Spleen (tissue), 11 donors: ENCODE measurements around the gene DNAJA3. TPM values are rescaled to one million over a fixed set of nuclear protein-coding genes. Genes with fewer than 3 reads are reported as not detected.

Experiments
- DNase-seq: peaks from one replicate; pipeline ENCODE4 v3.0.0-alpha.2; 2020
- H3K27ac ChIP-seq, 8 donors: fragments of 200-600 bp; sonication (generic) in 7 of 8; 1 replicate in 4 of 8; 2 replicates in 4 of 8; pipeline versions ENCODE4 v1.5.0 to v1.8.0; 2016 to 2021; ENCODE audit warnings: inconsistent platforms in 4 of 8, mild to moderate bottlenecking in 4 of 8, moderate library complexity in 1 of 8
- H3K27me3 ChIP-seq, 7 donors: fragments of 200-600 bp; sonication (generic) in 6 of 7; replicated peaks in 1 of 7; 1 replicate in 4 of 7; 2 replicates in 3 of 7; pipeline versions ENCODE4 v1.5.0 to v1.8.0; 2016 to 2021; ENCODE audit warnings: inconsistent platforms in 3 of 7, mild to moderate bottlenecking in 1 of 7
- H3K36me3 ChIP-seq, 6 donors: fragments of 200-600 bp; sonication (generic) in 5 of 6; 1 replicate in 4 of 6; 2 replicates in 2 of 6; pipeline versions ENCODE4 v1.5.0 to v1.8.0; 2016 to 2021; ENCODE audit warnings: inconsistent platforms in 2 of 6
- H3K4me1 ChIP-seq, 6 donors: fragments of 200-600 bp; sonication (generic) in 5 of 6; 1 replicate in 3 of 6; 2 replicates in 3 of 6; pipeline versions ENCODE4 v1.5.0 to v1.8.0; 2016 to 2021; ENCODE audit warnings: inconsistent platforms in 3 of 6
- H3K4me3 ChIP-seq, 8 donors: fragments of 200-600 bp; sonication (generic) in 7 of 8; 1 replicate in 4 of 8; 2 replicates in 4 of 8; pipeline versions ENCODE4 v1.5.0 to v1.8.0; 2016 to 2021; ENCODE audit warnings: inconsistent platforms in 4 of 8, mild to moderate bottlenecking in 4 of 8, moderate library complexity in 2 of 8
- H3K9me3 ChIP-seq, 8 donors: fragments of 200-600 bp; sonication (generic) in 7 of 8; 1 replicate in 4 of 8; 2 replicates in 4 of 8; pipeline versions ENCODE4 v1.5.0 to v1.8.0; 2016 to 2021; ENCODE audit warnings: inconsistent platforms in 4 of 8
- CTCF ChIP-seq, 11 experiments: fragments of 200-600 bp in 7 of 11; fragments of 450-650 bp in 4 of 11; sonication (generic) in 4 of 11; IDR thresholded peaks in 8 of 11; conservative IDR thresholded peaks in 3 of 11; 1 replicate in 7 of 11; 2 replicates in 4 of 11; pipeline versions ENCODE4 v1.4.0 to v1.8.0; 2016 to 2021; ENCODE audit warnings: antibody characterized with exemption in 11 of 11, inconsistent platforms in 4 of 11, mild to moderate bottlenecking in 1 of 11
- POLR2A ChIP-seq, 3 donors: fragments of 450-650 bp; IDR thresholded peaks; one replicate each; pipeline ENCODE4 v1.5.1; 2017; ENCODE audit warnings: antibody characterized with exemption in 3 of 3, mild to moderate bottlenecking in 1 of 3
- POLR2AphosphoS5 ChIP-seq, 3 donors: sonication (generic); formaldehyde crosslinking; IDR thresholded peaks; one replicate each; pipeline ENCODE4 v1.5.1; 2017; ENCODE audit warnings: antibody characterized with exemption in 3 of 3
- WGBS, 5 donors: extraction: QIAGEN DNeasy Blood & Tissue Kit in 3 of 5; methylation state at CpG; one replicate each; pipeline versions ENCODE4 v1.1.5 to v1.1.7; 2013 to 2018; 5-methylcytosine and 5-hydroxymethylcytosine counted together
- intact Hi-C: fragments of 100-400 bp; cut with DNase I; formaldehyde crosslinking; loops from one replicate; pipeline ENCODE4 v1.15.0; 2023; ENCODE audit warnings: low total_unique reads
- polyA plus RNA-seq, 3 donors: library from polyadenylated mRNA; stranded (reverse); fragments of 200-250 nt; gene quantifications; one replicate each; pipeline ENCODE4 v1.2.1, GENCODE V29; 2013
- total RNA-seq, 7 donors: library from RNA; depleted of rRNA in 3 of 7; stranded (reverse); fragments of >200 nt in 3 of 7; fragmentation: NEBNext Ultra II Directional in 4 of 7; extraction: Animal tissue kit (Norgen Biotek cat#: 25700) in 4 of 7; gene quantifications; one replicate each; pipeline versions ENCODE4 v1.1.0 to v1.2.1, GENCODE V29; 2016 to 2021
- donor health status: healthy with polysubstance abuse.
- donor health status: DM: no; HTN: no; CAD: no; lungs with moderate emphysema.
- donor health status: DM: no; HTN: no; CAD: no.
- donor health status: Bipolar disorder and iron deficiency.
- donor health status: healthy.
- donor health status: DM: no; HTN: no; CAD: no.
- donor health status: DM: yes; HTN: yes; CAD: no.

The DNAJA3 gene
- total and polyA plus RNA-seq, 10 donors: 16.9 to 47.6 (median 35.3) TPM

GRCh38 chr16:4377573-4378154 is 48.0 kb upstream of the DNAJA3 start:
- TF ChIP-seq POLR2AphosphoS5 (IDR thresholded peaks at IDR 0.05): peak in 1 of 3 donors; percentile 3
- TF ChIP-seq POLR2A (IDR thresholded peaks at IDR 0.05): no peak
- Histone ChIP-seq H3K27me3 (no peaks in the 10 kb centered on the region), H3K9me3 (no peaks in the 10 kb centered on the region), H3K4me3 (no peak overlapping the region), H3K27ac (peak overlapping the region in 4 of 8 donors; percentile 28 to 84 (median 82)), H3K36me3 (peaks cover 0 to 91% (median 32%) of the 10 kb centered on the region in 6 donors), H3K4me1 (peaks cover 8 to 87% (median 42%) of the 10 kb centered on the region in 6 donors)
- intact Hi-C loops: no loop called here
- DNase-seq: no peak
- WGBS, 5 donors: 65 to 88% (median 85%) methylated on average over 5 to 12 of the region's 12 CpGs

GRCh38 chr16:4378161-4378666 is 47.5 kb upstream of the DNAJA3 start:
- DNase-seq: no peak
- intact Hi-C loops: no loop called here
- Histone ChIP-seq H3K4me3 (no peak overlapping the region), H3K27me3 (no peaks in the 10 kb centered on the region), H3K27ac (peak overlapping the region in 2 of 8 donors; percentile 2 to 82), H3K36me3 (peaks cover 0 to 96% (median 37%) of the 10 kb centered on the region in 6 donors), H3K9me3 (no peaks in the 10 kb centered on the region), H3K4me1 (peaks cover 5 to 85% (median 37%) of the 10 kb centered on the region in 6 donors)
- TF ChIP-seq CTCF (IDR thresholded peaks at IDR 0.05 in 8 of 11, conservative IDR thresholded peaks at IDR 0.05 in 3 of 11): no peak
- no peak for TF ChIP-seq POLR2A (IDR thresholded peaks at IDR 0.05)
- TF ChIP-seq POLR2AphosphoS5 (IDR thresholded peaks at IDR 0.05): peak in 2 of 3 donors; percentile 7 to 43
- WGBS, 5 donors: 84 to 92% (median 88%) methylated on average over 4 to 15 of the region's 15 CpGs

- 83 to 92% (median 92%) methylated on average over 15 to 21 of the region's 21 CpGs for WGBS, 5 donors
- H3K27me3 ChIP-seq: no peaks in the 10 kb centered on the region
- peaks cover 0 to 100% (median 45%) of the 10 kb centered on the region in 6 donors for H3K36me3 ChIP-seq
- H3K9me3 ChIP-seq: no peaks in the 10 kb centered on the region
- intact Hi-C loops: no loop called here
- no peak overlapping the region for H3K4me3 ChIP-seq
- peak overlapping the region in 2 of 8 donors; percentile 2 to 82 for H3K27ac ChIP-seq
- H3K4me1 ChIP-seq: peaks cover 0 to 85% (median 36%) of the 10 kb centered on the region in 6 donors
- TF ChIP-seq POLR2AphosphoS5 (IDR thresholded peaks at IDR 0.05): peak in 1 of 3 donors; percentile 47
- TF ChIP-seq CTCF (IDR thresholded peaks at IDR 0.05 in 8 of 11, conservative IDR thresholded peaks at IDR 0.05 in 3 of 11): no peak
- DNase-seq: no peak
Measured at GRCh38 chr16:4378999-4379690, 46.5 kb upstream of the DNAJA3 start.

GRCh38 chr16:4380119-4381063 is 45.3 kb upstream of the DNAJA3 start:
- peak overlapping the region in 2 of 8 donors; percentile 26 to 30 for H3K27ac ChIP-seq
- peaks cover 0 to 83% (median 28%) of the 10 kb centered on the region in 6 donors for H3K4me1 ChIP-seq
- DNase-seq: no peak
- intact Hi-C loops: no loop called here
- peaks cover 0 to 100% (median 57%) of the 10 kb centered on the region in 6 donors for H3K36me3 ChIP-seq
- H3K9me3 ChIP-seq: no peaks in the 10 kb centered on the region
- TF ChIP-seq POLR2A (IDR thresholded peaks at IDR 0.05): no peak
- TF ChIP-seq POLR2AphosphoS5 (IDR thresholded peaks at IDR 0.05): peak in 2 of 3 donors; percentile 26 to 60
- TF ChIP-seq CTCF (IDR thresholded peaks at IDR 0.05 in 8 of 11, conservative IDR thresholded peaks at IDR 0.05 in 3 of 11): no peak
- WGBS, 5 donors: 79 to 89% (median 85%) methylated on average over 19 to 26 of the region's 26 CpGs
- no peak overlapping the region for H3K4me3 ChIP-seq
- no peaks in the 10 kb centered on the region for H3K27me3 ChIP-seq
